H9 (cell line): ENCODE data around the gene TMEM132D. TPM values are rescaled to one million over a fixed set of nuclear protein-coding genes. Genes with fewer than 3 reads are reported as not detected.
"Not testable (repeated sequence)": the region's sequence is repeated elsewhere in the genome, so short reads cannot be mapped to it uniquely, and the experiment has no call there.

ENCODE experiments used
- DNase-seq: peaks from one replicate; pipeline ENCODE4 v3.0.0-alpha.2; 2017
- H2AFZ ChIP-seq: one replicate; pipeline ENCODE4 v1.6.1; 2013; ENCODE audit warnings: mild to moderate bottlenecking, low read length, control low read depth, moderate library complexity
- H2AK5ac ChIP-seq: 2 replicates; pipeline ENCODE4 v1.6.1; 2013; ENCODE audit warnings: low read length, control low read depth, mixed read lengths; ENCODE audit not compliant: insufficient read length
- H2BK120ac ChIP-seq: one replicate; pipeline ENCODE4 v1.6.1; 2013; ENCODE audit warnings: low read depth, mild to moderate bottlenecking, low read length, control low read depth, inconsistent platforms; ENCODE audit not compliant: poor library complexity, severe bottlenecking
- H2BK12ac ChIP-seq: 2 replicates; pipeline ENCODE4 v1.6.1; 2013; ENCODE audit warnings: low read length, control low read depth, mixed read lengths, low read depth; ENCODE audit not compliant: insufficient read length
- H2BK15ac ChIP-seq: 2 replicates; pipeline ENCODE4 v1.6.1; 2013; ENCODE audit warnings: low read depth, low read length, control low read depth
- H2BK20ac ChIP-seq: one replicate; pipeline ENCODE4 v1.6.1; 2013; ENCODE audit warnings: low read depth, mild to moderate bottlenecking, low read length, control low read depth, inconsistent platforms; ENCODE audit not compliant: poor library complexity, severe bottlenecking
- H2BK5ac ChIP-seq: 2 replicates; pipeline ENCODE4 v1.6.1; 2013; ENCODE audit warnings: low read length, control low read depth, mixed read lengths; ENCODE audit not compliant: insufficient read length
- H3K14ac ChIP-seq: 2 replicates; pipeline ENCODE4 v1.6.1; 2013; ENCODE audit warnings: low read length, control low read depth; ENCODE audit not compliant: insufficient read depth
- H3K18ac ChIP-seq: 2 replicates; pipeline ENCODE4 v1.6.1; 2013; ENCODE audit warnings: low read depth, mild to moderate bottlenecking, mixed read lengths, low read length, control low read depth; ENCODE audit not compliant: insufficient read length
- H3K23ac ChIP-seq: 2 replicates; pipeline ENCODE4 v1.6.1; 2013; ENCODE audit warnings: low read length, control low read depth, mixed read lengths, low read depth; ENCODE audit not compliant: insufficient read length
- H3K23me2 ChIP-seq: 2 replicates; pipeline ENCODE4 v1.6.1; 2013; ENCODE audit warnings: low read depth, mild to moderate bottlenecking, mixed read lengths, low read length, control low read depth; ENCODE audit not compliant: insufficient read length, poor library complexity, severe bottlenecking
- H3K27ac ChIP-seq: 2 replicates; pipeline ENCODE4 v1.5.1; 2013; ENCODE audit warnings: low read length, control low read depth, mixed read lengths, low read depth; ENCODE audit not compliant: insufficient read length
- H3K27me3 ChIP-seq: 2 replicates; pipeline ENCODE4 v1.6.1; 2013; ENCODE audit warnings: low read length, control low read depth, inconsistent platforms; ENCODE audit not compliant: insufficient read depth
- H3K4ac ChIP-seq: 2 replicates; pipeline ENCODE4 v1.6.1; 2013; ENCODE audit warnings: low read depth, mild to moderate bottlenecking, control low read depth, inconsistent platforms, low read length, moderate library complexity
- H3K4me1 ChIP-seq: 2 replicates; pipeline ENCODE4 v1.6.1; 2013; ENCODE audit warnings: low read length, control low read depth, inconsistent platforms; ENCODE audit not compliant: insufficient read depth
- H3K4me2 ChIP-seq: 2 replicates; pipeline ENCODE4 v1.6.1; 2013; ENCODE audit warnings: low read length, control low read depth, mixed read lengths; ENCODE audit not compliant: insufficient read length, insufficient read depth
- H3K56ac ChIP-seq: 2 replicates; pipeline ENCODE4 v1.6.1; 2013; ENCODE audit warnings: low read depth, mild to moderate bottlenecking, mixed read lengths, low read length, control low read depth; ENCODE audit not compliant: insufficient read length
- H3K79me1 ChIP-seq: 2 replicates; pipeline ENCODE4 v1.6.1; 2013; ENCODE audit warnings: low read depth, mild to moderate bottlenecking, moderate library complexity, low read length, control low read depth, inconsistent platforms; ENCODE audit not compliant: insufficient read depth, poor library complexity, severe bottlenecking
- H3K79me2 ChIP-seq: 2 replicates; pipeline ENCODE4 v1.6.1; 2013; ENCODE audit warnings: low read length, control low read depth, inconsistent platforms; ENCODE audit not compliant: insufficient read depth
- H3K9ac ChIP-seq: 2 replicates; pipeline ENCODE4 v1.6.1; 2013; ENCODE audit warnings: low read length, control low read depth, mixed read lengths; ENCODE audit not compliant: insufficient read length; ENCODE audit errors: extremely low read depth
- H3K9me3 ChIP-seq: one replicate; pipeline ENCODE4 v1.6.1; 2013; ENCODE audit warnings: low read depth, low read length, inconsistent platforms; ENCODE audit not compliant: control insufficient read depth
- H3T11ph ChIP-seq: one replicate; pipeline ENCODE4 v1.6.1; 2013; ENCODE audit warnings: mild to moderate bottlenecking, low read length, control low read depth, inconsistent platforms
- H4K20me1 ChIP-seq: one replicate; pipeline ENCODE4 v1.6.1; 2013; ENCODE audit not compliant: control insufficient read depth, insufficient read length, insufficient read depth
- H4K5ac ChIP-seq: 2 replicates; pipeline ENCODE4 v1.6.1; 2013; ENCODE audit warnings: low read depth, mild to moderate bottlenecking, mixed read lengths, low read length, control low read depth; ENCODE audit not compliant: insufficient read length
- H4K8ac ChIP-seq: replicated peaks from 2 replicates; pipeline ENCODE4 v1.6.1; 2013; ENCODE audit warnings: low read length, control low read depth, mixed read lengths, low read depth; ENCODE audit not compliant: insufficient read length
- H4K91ac ChIP-seq: 2 replicates; pipeline ENCODE4 v1.6.1; 2013; ENCODE audit warnings: low read depth, mild to moderate bottlenecking, moderate library complexity, mixed read lengths, low read length, control low read depth; ENCODE audit not compliant: insufficient read length
- H3K27ac Mint-ChIP-seq, 3 experiments: 2 replicates in 2 of 3; 3 replicates in 1 of 3; pipeline ENCODE4 v1.8.0; 2020 to 2021; ENCODE audit warnings: mixed read lengths in 3 of 3, mild to moderate bottlenecking in 1 of 3, moderate library complexity in 1 of 3
- H3K27me3 Mint-ChIP-seq: 2 replicates; pipeline ENCODE4 v1.8.0; 2021; ENCODE audit warnings: low read depth, mild to moderate bottlenecking, moderate library complexity, mixed read lengths
- H3K36me3 Mint-ChIP-seq, 3 experiments: 2 replicates in 2 of 3; 3 replicates in 1 of 3; pipeline ENCODE4 v1.8.0; 2020 to 2021; ENCODE audit warnings: low read depth in 3 of 3, mixed read lengths in 3 of 3; ENCODE audit not compliant: insufficient read depth in 1 of 3
- H3K4me1 Mint-ChIP-seq, 2 experiments: 2 replicates each; pipeline ENCODE4 v1.8.0; 2020; ENCODE audit warnings: mixed read lengths in 2 of 2
- H3K4me3 Mint-ChIP-seq, 2 experiments: 2 replicates in 1 of 2; 3 replicates in 1 of 2; pipeline ENCODE4 v1.8.0; 2020 to 2021; ENCODE audit warnings: mild to moderate bottlenecking in 2 of 2, mixed read lengths in 2 of 2, moderate library complexity in 1 of 2
- H3K9me3 Mint-ChIP-seq, 2 experiments: 2 replicates in 1 of 2; 3 replicates in 1 of 2; pipeline ENCODE4 v1.8.0; 2020; ENCODE audit warnings: mild to moderate bottlenecking in 2 of 2, mixed read lengths in 2 of 2, moderate library complexity in 1 of 2
- WGBS: extraction: QIAGEN DNeasy Blood & Tissue Kit; methylation state at CpG from one replicate; pipeline ENCODE4 v1.1.7; 2013; ENCODE audit warnings: missing lambda C conversion rate, low lambda C conversion rate, mixed read lengths; ENCODE audit not compliant: insufficient read length; ENCODE audit errors: extremely low coverage; 5-methylcytosine and 5-hydroxymethylcytosine counted together
- total RNA-seq: library from RNA; stranded (reverse); gene quantifications from 2 replicates; pipeline ENCODE4 v1.2.1, GENCODE V29; 2021
- TF ChIP-seq, protein P1 (sequence below): fragments of 200-600 bp; sonication (generic); conservative IDR thresholded peaks from 3 replicates; pipeline ENCODE4 v1.8.0; 2021; ENCODE audit warnings: antibody characterized with exemption, mild to moderate bottlenecking

The TMEM132D gene
- total RNA-seq, 1 experiment from 2014 or later = 6.1 TPM

DNA sequence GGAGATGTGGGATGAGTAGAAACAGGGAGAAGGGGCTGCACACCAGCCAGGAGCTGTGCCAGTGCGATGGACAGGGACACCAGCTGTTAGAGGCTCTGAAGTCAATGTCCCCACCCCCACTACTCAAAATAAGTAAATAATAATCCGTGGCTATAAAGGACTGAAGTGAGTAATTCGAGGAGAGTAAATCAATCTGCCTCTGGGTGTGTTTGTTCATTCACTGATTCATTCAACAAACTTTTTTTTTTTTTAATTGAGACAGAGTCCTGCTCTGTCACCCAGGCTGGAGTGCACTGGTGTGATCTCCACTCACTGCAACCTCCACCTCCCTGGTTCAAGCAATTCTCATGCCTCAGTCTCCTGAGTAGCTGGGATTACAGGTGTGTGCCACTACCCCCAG is 363.6 kb downstream of the TMEM132D start:
- Mint-ChIP-seq H3K27me3 (no peaks in the 10 kb centered on the region), H3K27ac (no peak overlapping the region; a peak in 1 of 7 replicates), H3K9me3 (no peaks in the 10 kb centered on the region; a peak in 1 of 5 replicates), H3K36me3 (no peaks in the 10 kb centered on the region; a peak in 2 of 7 replicates), H3K4me1 (peaks cover 5 to 9% of the 10 kb centered on the region in 2 experiments; a peak in 3 of 4 replicates), H3K4me3 (no peak overlapping the region)
- Histone ChIP-seq H2AFZ (no peak overlapping the region), H2BK120ac (no peak overlapping the region), H3K4ac (no peak overlapping the region), H3K18ac (no peak overlapping the region), H3K27ac (no peak overlapping the region), H3K4me1 (no peaks in the 10 kb centered on the region), H3K4me2 (no peak overlapping the region), H3K23ac (no peak overlapping the region), H4K20me1 (no peaks in the 10 kb centered on the region), H2BK15ac (no peak overlapping the region), H2BK12ac (no peak overlapping the region), H3K14ac (no peak overlapping the region), H3K9ac (no peak overlapping the region), H2BK20ac (no peak overlapping the region), H3K23me2 (no peaks in the 10 kb centered on the region), H4K8ac (no peak overlapping the region), H4K5ac (no peak overlapping the region), H3T11ph (no peak overlapping the region), H3K27me3 (no peaks in the 10 kb centered on the region), H3K56ac (no peak overlapping the region), H3K79me2 (no peaks in the 10 kb centered on the region), H3K79me1 (no peaks in the 10 kb centered on the region), H4K91ac (no peak overlapping the region), H2AK5ac (no peak overlapping the region), H3K9me3 (no peaks in the 10 kb centered on the region), H2BK5ac (no peak overlapping the region)
- no peak for DNase-seq
- TF ChIP-seq, protein P1, sequence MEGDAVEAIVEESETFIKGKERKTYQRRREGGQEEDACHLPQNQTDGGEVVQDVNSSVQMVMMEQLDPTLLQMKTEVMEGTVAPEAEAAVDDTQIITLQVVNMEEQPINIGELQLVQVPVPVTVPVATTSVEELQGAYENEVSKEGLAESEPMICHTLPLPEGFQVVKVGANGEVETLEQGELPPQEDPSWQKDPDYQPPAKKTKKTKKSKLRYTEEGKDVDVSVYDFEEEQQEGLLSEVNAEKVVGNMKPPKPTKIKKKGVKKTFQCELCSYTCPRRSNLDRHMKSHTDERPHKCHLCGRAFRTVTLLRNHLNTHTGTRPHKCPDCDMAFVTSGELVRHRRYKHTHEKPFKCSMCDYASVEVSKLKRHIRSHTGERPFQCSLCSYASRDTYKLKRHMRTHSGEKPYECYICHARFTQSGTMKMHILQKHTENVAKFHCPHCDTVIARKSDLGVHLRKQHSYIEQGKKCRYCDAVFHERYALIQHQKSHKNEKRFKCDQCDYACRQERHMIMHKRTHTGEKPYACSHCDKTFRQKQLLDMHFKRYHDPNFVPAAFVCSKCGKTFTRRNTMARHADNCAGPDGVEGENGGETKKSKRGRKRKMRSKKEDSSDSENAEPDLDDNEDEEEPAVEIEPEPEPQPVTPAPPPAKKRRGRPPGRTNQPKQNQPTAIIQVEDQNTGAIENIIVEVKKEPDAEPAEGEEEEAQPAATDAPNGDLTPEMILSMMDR = no peak
- no CpG with 5 or more reads among the region's 3 CpGs for WGBS

DNA sequence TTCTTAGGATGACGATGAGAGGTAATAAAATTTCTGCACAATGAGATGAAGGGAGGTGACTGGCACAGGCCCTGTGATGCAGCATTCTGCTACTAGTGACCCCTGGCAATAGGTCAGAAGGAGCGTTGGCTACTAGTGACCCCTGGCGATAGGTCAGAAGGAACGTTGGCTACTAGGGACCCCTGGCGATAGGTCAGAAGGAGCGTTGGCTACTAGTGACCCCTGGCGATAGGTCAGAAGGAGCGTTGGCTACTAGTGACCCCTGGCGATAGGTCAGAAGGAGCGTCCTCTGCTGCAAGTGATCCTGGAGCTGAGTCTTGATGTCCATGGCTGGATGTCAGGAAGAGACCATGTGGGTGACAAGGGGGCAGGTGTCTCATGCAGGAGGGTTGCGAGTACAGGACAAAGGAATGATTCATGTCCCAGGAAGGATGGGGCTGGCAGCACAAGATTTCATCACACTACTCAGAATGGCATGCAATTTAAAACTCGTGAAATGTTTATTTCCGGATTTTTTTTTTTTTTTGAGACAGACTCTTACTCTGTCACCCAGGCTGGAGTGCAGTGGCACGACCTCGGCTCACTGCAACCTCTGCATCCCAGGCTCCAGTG is 365.0 kb downstream of the TMEM132D start:
- not testable (repeated sequence) for H2BK15ac ChIP-seq, H4K20me1 ChIP-seq, H2BK12ac ChIP-seq, H3K18ac ChIP-seq, H3T11ph ChIP-seq, H4K8ac ChIP-seq, H3K27ac ChIP-seq, H4K91ac ChIP-seq, H3K9ac ChIP-seq, H3K4me1 Mint-ChIP-seq, H3K23me2 ChIP-seq, H3K27me3 ChIP-seq, H3K4me3 Mint-ChIP-seq, H3K23ac ChIP-seq, H3K9me3 ChIP-seq, H3K27me3 Mint-ChIP-seq, H2AFZ ChIP-seq, H2BK120ac ChIP-seq, H2AK5ac ChIP-seq, H3K4me2 ChIP-seq, H2BK20ac ChIP-seq, DNase-seq, H3K36me3 Mint-ChIP-seq, H3K56ac ChIP-seq, H3K4me1 ChIP-seq, H3K27ac Mint-ChIP-seq, H2BK5ac ChIP-seq, H3K4ac ChIP-seq, H3K9me3 Mint-ChIP-seq, H4K5ac ChIP-seq, H3K14ac ChIP-seq, H3K79me2 ChIP-seq, H3K79me1 ChIP-seq
- WGBS = no CpG with 5 or more reads among the region's 15 CpGs
